HG03439 (cell line): ENCODE data around the gene SLC25A22.

Experiments
- ATAC-seq: cut with Tn5 transposase; IDR thresholded peaks from one replicate; pipeline ENCODE4 v1.9.1; 2021; ENCODE audit warnings: mild to moderate bottlenecking, moderate library complexity; ENCODE audit not compliant: unreplicated experiment

SLC25A22 gene

GRCh38 chr11:823441-824291 is 25.6 kb upstream of the SLC25A22 start:
- no peak for ATAC-seq

GRCh38 chr11:821512-822371 is 23.7 kb upstream of the SLC25A22 start:
- ATAC-seq = no peak

DNA sequence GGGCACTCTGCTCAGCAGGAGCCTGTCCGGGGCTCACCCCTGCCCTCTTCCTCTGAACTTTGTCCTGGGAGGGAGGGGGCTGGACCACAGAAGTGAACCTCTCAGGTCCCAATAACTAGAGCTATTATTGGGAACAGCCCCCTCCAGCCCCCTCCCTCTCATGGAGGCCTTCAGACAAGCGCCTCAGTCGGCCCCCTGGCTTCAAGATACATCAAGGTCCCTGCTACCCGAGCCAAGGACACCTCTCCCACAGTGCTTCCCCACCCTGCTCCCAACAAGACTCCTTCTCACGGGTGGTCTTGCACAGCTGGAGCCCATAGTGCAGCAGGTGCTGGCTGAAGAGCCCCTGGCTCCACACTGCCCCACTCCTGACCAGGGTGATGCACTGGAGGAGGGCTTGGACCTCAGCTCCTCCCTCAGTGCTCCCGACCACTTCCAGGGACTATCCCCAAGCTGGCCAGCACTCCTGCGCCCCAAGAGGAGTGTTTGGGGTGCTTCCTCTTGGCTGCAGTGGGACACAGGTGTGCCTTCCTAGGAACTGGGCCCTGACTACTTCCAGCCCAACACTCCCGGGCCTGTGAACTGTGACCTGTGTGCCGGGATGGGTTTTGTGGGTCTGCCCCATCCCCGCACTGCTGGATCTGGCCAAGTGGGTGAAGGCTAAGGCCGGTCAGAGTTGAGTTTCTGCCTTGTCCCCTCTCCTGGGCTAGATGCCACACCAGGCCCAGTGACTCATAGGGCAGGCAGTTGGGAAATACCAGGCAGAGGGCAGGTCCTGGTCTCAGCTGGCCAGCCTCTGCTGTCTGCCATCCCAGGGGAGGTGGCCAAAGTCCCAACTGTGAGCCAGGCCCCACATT is 22.8 kb upstream of the SLC25A22 start:
- no peak for ATAC-seq

- ATAC-seq = peak; percentile 63
Observed at GRCh38 chr11:819943-820649, 22.0 kb upstream of the SLC25A22 start.

DNA sequence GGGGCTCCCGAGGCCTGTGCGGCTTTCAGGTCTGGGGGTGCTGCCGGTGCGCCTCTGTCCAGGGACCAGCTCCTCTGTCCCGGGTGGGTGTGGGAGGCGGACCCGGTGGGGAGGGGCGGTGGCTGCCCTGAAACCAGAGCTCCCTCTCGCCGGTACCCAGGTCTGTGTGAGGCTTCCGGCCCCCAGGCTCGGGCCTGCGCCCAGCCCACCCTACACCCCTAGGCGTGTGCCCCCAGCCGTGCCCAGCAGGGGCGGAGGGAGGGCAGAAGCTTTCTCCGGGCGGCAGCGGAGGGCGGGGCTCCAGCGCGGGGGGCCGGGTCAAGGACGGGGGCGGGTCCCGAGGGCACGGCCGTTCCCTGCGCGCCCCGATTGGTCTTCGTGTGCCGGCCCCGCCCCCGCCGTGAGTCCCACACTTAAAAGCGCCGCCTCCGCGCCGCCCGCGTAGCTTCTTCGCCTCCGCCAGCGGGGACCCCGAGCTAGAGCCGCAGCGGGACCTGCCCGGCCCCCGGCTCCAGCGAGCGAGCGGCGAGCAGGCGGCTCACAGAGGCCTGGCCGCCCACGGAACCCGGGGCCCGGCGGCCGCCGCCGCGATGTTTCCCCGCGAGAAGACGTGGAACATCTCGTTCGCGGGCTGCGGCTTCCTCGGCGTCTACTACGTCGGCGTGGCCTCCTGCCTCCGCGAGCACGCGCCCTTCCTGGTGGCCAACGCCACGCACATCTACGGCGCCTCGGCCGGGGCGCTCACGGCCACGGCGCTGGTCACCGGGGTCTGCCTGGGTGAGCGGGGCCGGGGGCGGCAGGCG is 21.2 kb upstream of the SLC25A22 start:
- peak; percentile 58 for ATAC-seq

GRCh38 chr11:818396-819128 is 20.5 kb upstream of the SLC25A22 start, which contains the start of gene PNPLA2:
Gene PNPLA2 (plus strand): TSS chr11:818914. CDS start chr11:819719, 805 bp downstream.
- no peak for ATAC-seq

GRCh38 chr11:816433-816779 is 18.3 kb upstream of the SLC25A22 start:
- no peak for ATAC-seq

GRCh38 chr11:815675-816432 is 17.8 kb upstream of the SLC25A22 start:
- no peak for ATAC-seq

GRCh38 chr11:813456-814096 is 15.5 kb upstream of the SLC25A22 start:
- ATAC-seq = no peak

- ATAC-seq = no peak
Observed at GRCh38 chr11:813072-813455, 15.0 kb upstream of the SLC25A22 start.

GRCh38 chr11:812390-812789 is 14.3 kb upstream of the SLC25A22 start:
- ATAC-seq = no peak

DNA sequence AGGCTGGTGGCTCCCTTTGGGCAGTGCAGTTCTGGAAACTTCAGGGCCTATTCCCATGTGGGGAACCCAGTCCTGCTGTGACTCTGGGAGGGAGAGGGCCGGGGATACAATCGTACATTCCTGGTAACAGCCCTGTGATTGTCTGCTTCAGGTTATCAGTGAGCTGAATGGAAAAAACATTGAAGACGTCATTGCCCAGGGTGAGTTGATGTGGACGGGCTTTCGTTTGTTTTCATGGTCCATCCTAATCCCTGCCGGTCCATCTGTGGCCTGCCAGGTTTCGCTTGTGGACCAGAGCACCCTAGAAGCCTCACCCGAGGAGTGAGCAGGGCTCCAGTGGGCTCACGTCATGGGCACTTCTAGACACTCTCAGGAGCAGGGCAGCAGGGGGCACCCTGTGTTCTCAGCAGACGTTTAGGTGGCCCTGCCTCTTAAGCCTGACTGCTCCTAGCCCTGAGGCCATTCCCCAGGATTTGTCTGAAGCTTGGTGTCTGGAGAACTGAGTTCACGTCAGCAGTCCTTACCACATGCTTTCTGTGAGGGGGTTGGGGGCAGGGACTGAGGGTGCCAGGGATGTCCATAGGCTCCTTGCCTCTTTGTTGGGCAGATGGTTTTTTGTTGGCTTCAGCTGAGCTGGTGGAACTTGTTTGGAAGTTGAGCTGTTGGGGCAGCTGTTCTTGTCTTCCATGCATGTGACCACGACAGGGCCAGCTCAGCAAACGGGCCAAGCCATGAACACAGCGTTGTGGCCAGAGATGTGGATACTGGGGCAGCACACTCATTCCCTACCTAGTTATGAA is 13.6 kb upstream of the SLC25A22 start:
- no peak for ATAC-seq

- ATAC-seq = no peak
Observed at GRCh38 chr11:810040-810567, 12.0 kb upstream of the SLC25A22 start.

- peak; percentile 73 for ATAC-seq
Observed at GRCh38 chr11:809287-810039, 11.4 kb upstream of the SLC25A22 start, which contains the start of gene RPLP2. Gene RPLP2 (plus strand): TSS chr11:809967. CDS start chr11:810235, 268 bp downstream.

DNA sequence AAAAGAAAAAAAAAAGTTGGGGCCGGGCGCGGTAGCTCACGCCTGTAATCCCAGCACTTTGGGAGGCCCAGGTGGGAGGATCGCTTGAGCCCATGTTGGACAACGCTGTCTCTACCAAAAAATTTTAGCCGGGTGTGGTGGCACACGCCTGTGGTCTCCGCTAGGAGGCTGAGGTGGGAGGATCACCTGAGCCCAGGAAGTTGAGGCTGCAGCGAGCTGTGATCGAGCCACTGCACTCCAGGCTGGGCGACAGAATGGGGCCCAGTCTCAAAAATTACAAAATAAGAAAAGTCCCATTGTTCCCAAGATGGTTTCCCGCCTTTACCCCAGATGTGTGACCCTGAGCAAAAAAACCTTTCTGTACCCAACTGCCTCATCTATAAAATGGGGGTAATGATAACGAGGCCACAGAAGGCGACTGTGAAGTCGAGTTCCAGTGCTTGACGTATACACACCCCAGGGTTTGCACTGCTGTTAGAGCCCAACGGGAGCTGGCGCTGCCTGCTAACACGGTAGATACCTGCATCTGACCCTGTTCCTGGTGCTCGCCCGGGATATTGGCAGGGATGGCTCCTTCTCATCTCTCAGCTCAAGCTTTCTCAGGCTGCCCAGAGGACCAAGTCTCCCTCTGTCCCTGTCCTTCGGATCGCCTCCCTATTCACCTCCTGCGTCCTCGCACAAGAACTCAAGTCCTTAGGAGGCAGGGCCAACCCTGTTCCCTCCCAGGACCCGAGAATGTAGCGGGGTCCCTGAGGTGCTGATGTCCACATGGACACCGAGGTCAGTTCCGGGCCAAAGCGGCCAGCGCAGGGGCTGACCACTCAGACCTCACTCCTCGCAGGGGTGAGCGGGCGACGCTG is 10.6 kb upstream of the SLC25A22 start:
- peak; percentile 1 for ATAC-seq
